GM12878 (cell line): Measurements from ENCODE around the gene KREMEN2. TPM values are rescaled to one million over a fixed set of nuclear protein-coding genes. Genes with fewer than 3 reads are reported as not detected.
A peak's percentile ranks its signal among the peaks of the same experiment; 100 is the strongest.

ENCODE experiments used
- ATAC-seq: fragments of 200-7000 bp; cut with Tn5 transposase; 3 replicates; pipeline ENCODE4 v1.9.1; 2020; ENCODE audit warnings: mild to moderate bottlenecking, moderate library complexity
- BruUV-seq: library from RNA; stranded (reverse); fragments of 400-500 nt; replicated peaks from 2 replicates; lab custom pipeline; 2021; lab: Mats Ljungman, UMichigan
- CTCF ChIA-PET: fragments of 300-600 bp; sonication (Branson Sonifier 250); formaldehyde crosslinking; extraction: SDS; loops from one replicate; lab custom pipeline; 2021; ENCODE audit warnings: inconsistent platforms; lab: Yijun Ruan, JAX
- POLR2A ChIA-PET: fragments of 350-600 bp; formaldehyde crosslinking; extraction: SDS; loops from one replicate; lab custom pipeline; 2021; ENCODE audit warnings: inconsistent platforms; lab: Charles Lee
- RAD21 ChIA-PET: fragments of 300-600 bp; sonication (Branson Sonifier 250); formaldehyde crosslinking; loops from one replicate; lab custom pipeline; 2023; ENCODE audit warnings: antibody characterized with exemption; ENCODE audit not compliant: unreplicated experiment; lab: Charles Lee
- SMC1A ChIA-PET: fragments of 300-600 bp; sonication (Branson Sonifier 250); formaldehyde crosslinking; loops from one replicate; lab custom pipeline; 2023; ENCODE audit not compliant: unreplicated experiment, uncharacterized antibody; lab: Charles Lee
- DNase-seq: peaks from one replicate; pipeline ENCODE4 v3.0.0-alpha.2; 2011; ENCODE audit warnings: low read depth, low spot score
- FAIRE-seq: peaks from 3 replicates; lab custom pipeline; 2011; peaks lifted over from hg19 to GRCh38; lab: Jason Lieb, UNC
- H2AFZ ChIP-seq: 2 replicates; pipeline ENCODE4 v1.6.0; 2011; ENCODE audit warnings: low read depth, low read length, control low read depth; ENCODE audit not compliant: control insufficient read depth
- H3K27ac ChIP-seq: 2 replicates; pipeline ENCODE4 v1.5.1; 2011; ENCODE audit warnings: control low read depth; ENCODE audit not compliant: control insufficient read depth, insufficient read depth
- H3K27me3 ChIP-seq, 2 experiments: replicated peaks in 1 of 2; 2 replicates each; pipeline versions ENCODE4 v1.6.0 to v1.6.1; 2011; ENCODE audit warnings: low read length in 1 of 2; ENCODE audit not compliant: control insufficient read depth in 2 of 2, insufficient read depth in 2 of 2
- H3K36me3 ChIP-seq, 2 experiments: 2 replicates each; pipeline ENCODE4 v1.5.1; 2011; ENCODE audit warnings: low read length in 1 of 2; ENCODE audit not compliant: control insufficient read depth in 2 of 2, insufficient read depth in 2 of 2
- H3K4me1 ChIP-seq: 2 replicates; pipeline ENCODE4 v1.6.1; 2011; ENCODE audit warnings: mild to moderate bottlenecking, low read length, moderate library complexity, mixed read lengths; ENCODE audit not compliant: control insufficient read depth, insufficient read depth
- H3K4me2 ChIP-seq: 2 replicates; pipeline ENCODE4 v1.6.0; 2011; ENCODE audit warnings: control low read depth; ENCODE audit not compliant: control insufficient read depth, insufficient read depth
- H3K4me3 ChIP-seq: fragments of 200-600 bp; sonication (generic); 2 replicates; pipeline ENCODE4 v1.5.1; 2016
- H3K79me2 ChIP-seq: 2 replicates; pipeline ENCODE4 v1.6.0; 2011; ENCODE audit warnings: low read length; ENCODE audit not compliant: control insufficient read depth, insufficient read depth
- H3K9ac ChIP-seq: 2 replicates; pipeline ENCODE4 v1.8.0; 2011; ENCODE audit warnings: low read length, control low read depth, mixed read lengths; ENCODE audit not compliant: control insufficient read depth, insufficient read depth
- H3K9me3 ChIP-seq: replicated peaks from 3 replicates; pipeline ENCODE4 v1.5.1; 2011; ENCODE audit warnings: mild to moderate bottlenecking, low read length; ENCODE audit not compliant: control insufficient read depth, insufficient read depth
- H4K20me1 ChIP-seq: 2 replicates; pipeline ENCODE4 v1.6.0; 2011; ENCODE audit not compliant: control insufficient read depth, insufficient read depth
- BCL3 ChIP-seq: IDR thresholded peaks from 2 replicates; pipeline ENCODE4 v1.6.1; 2011; ENCODE audit warnings: borderline replicate concordance, low read depth, mild to moderate bottlenecking, moderate library complexity, low read length; ENCODE audit not compliant: insufficient read depth, poor library complexity, severe bottlenecking
- HSF1 ChIP-seq: fragments of 150-350 bp; IDR thresholded peaks from 2 replicates; pipeline ENCODE4 v1.6.1; 2014; ENCODE audit warnings: mild to moderate bottlenecking, low read depth, low read length
- WGBS: methylation state at CpG from one replicate; pipeline ENCODE4 v1.1.6; 2016; ENCODE audit warnings: low lambda C conversion rate; ENCODE audit not compliant: insufficient replicate concordance, insufficient coverage; ENCODE audit errors: missing lambda C conversion rate; 5-methylcytosine and 5-hydroxymethylcytosine counted together
- in situ Hi-C: fragments of 300-500 bp; cut with MboI; formaldehyde crosslinking; loops from 9 replicates; pipeline ENCODE4 v1.14.3; 2018; ENCODE audit warnings: mixed read lengths
- intact Hi-C: fragments of 100-400 bp; cut with micrococcal nuclease; formaldehyde crosslinking; loops from one replicate; pipeline ENCODE4 v1.14.2; 2022; ENCODE audit not compliant: unreplicated experiment
- polyA plus RNA-seq, 11 experiments: library from polyadenylated mRNA; depleted of rRNA in 4 of 11; unstranded in 6 of 11; stranded (reverse) in 5 of 11; fragments of >200 nt; fragmentation: Nextera tagmentation in 4 of 11; fragmentation: Illumina TruSeq in 1 of 11; extraction: Ambion mirVana in 4 of 11; extraction: Trizol in 1 of 11; gene quantifications; 1 replicate in 1 of 11; 2 replicates in 10 of 11; pipeline versions ENCODE4 v1.2.1 to v1.2.3, GENCODE V29; 2011 to 2016; ENCODE audit warnings: inconsistent platforms in 2 of 11, missing spikeins in 2 of 11, low read depth in 1 of 11
- total RNA-seq, 4 experiments: library from RNA; depleted of rRNA in 3 of 4; stranded (reverse); fragments of >200 nt in 3 of 4; fragmentation: Illumina TruSeq in 1 of 4; extraction: Trizol in 1 of 4; gene quantifications; 2 replicates each; pipeline versions ENCODE4 v1.2.1 to v1.2.3, GENCODE V29; 2013 to 2021

The KREMEN2 gene
- total and polyA plus RNA-seq, 10 of the 15 experiments (the other 5 are each of a cell fraction or from before 2014, with no cell fraction given), result 0.06 to 3.7 (median 0.83) TPM; not detected in 2

- TF ChIP-seq HSF1, result no peak
Observed at GRCh38 chr16:2960183-2961010, 3.7 kb upstream of the KREMEN2 start (continued).

- POLR2A ChIA-PET, result interaction anchor here (0.6 kb wide), 1 partner anchor 69 kb away, joined by 3 read pairs; no protein-coding TSS in a partner anchor
- DNase-seq, result no peak
Observed at GRCh38 chr16:2962334-2963073, 1.6 kb upstream of the KREMEN2 start.

More at GRCh38 chr16:2962334-2963073, 1.6 kb upstream of the KREMEN2 start:
- no peak for TF ChIP-seq BCL3
- no peaks in the 10 kb centered on the region for H3K9me3 ChIP-seq
- WGBS, result 22% methylated on average over 28 of the region's 28 CpGs
- no peaks in the 10 kb centered on the region for H3K27me3 ChIP-seq
- CTCF ChIA-PET, result interaction anchor here (0.7 to 4.7 kb wide), 6 partner anchors 11 to 94 kb away, joined by 3 to 20 read pairs (median 4); no protein-coding TSS in a partner anchor
- RAD21 ChIA-PET, result interaction anchor here (0.6 kb wide), 1 partner anchor 42 kb away, joined by 3 read pairs; no protein-coding TSS in a partner anchor
- BruUV-seq, result no TSS peak
- in situ Hi-C loops (no loop called here), intact Hi-C loops (no loop called here)
- no peak overlapping the region for H3K27ac ChIP-seq
- H3K4me3 ChIP-seq, result no peak overlapping the region
- FAIRE-seq (no peak), ATAC-seq (no peak)
- SMC1A ChIA-PET, result interaction anchor here (0.9 to 1.5 kb wide), 3 partner anchors 15 to 50 kb away, joined by 3 read pairs; no protein-coding TSS in a partner anchor
- no peaks in the 10 kb centered on the region for H3K79me2 ChIP-seq
- H3K36me3 ChIP-seq, result no peaks in the 10 kb centered on the region
- no peaks in the 10 kb centered on the region for H4K20me1 ChIP-seq
- no peak overlapping the region for H2AFZ ChIP-seq
- no peak overlapping the region for H3K9ac ChIP-seq
- H3K4me1 ChIP-seq, result peaks cover 32% of the 10 kb centered on the region
- H3K4me2 ChIP-seq, result peak overlapping the region; percentile 48
